Activated CD4-positive, alpha-beta memory T cell treated with anti-CD3 and anti-CD28 coated beads, Interleukin-2, amount 10 ng/mL, durations not matched to agents 7 days and 5 days (primary cell): Measurements from ENCODE around the gene CTSL. TPM values are rescaled to one million over a fixed set of nuclear protein-coding genes. Genes with fewer than 3 reads are reported as not detected.

Experiments used
- CTCF ChIA-PET: fragments of 350-600 bp; sonication (Branson Sonifier 250); formaldehyde crosslinking; loops from one replicate; lab custom pipeline; 2021; ENCODE audit warnings: antibody characterized with exemption, inconsistent platforms; lab: Charles Lee
- POLR2A ChIA-PET: fragments of 350-600 bp; sonication (Branson Sonifier 250); formaldehyde crosslinking; loops from one replicate; lab custom pipeline; 2021; ENCODE audit warnings: antibody characterized with exemption; lab: Charles Lee
- DNase-seq: peaks from one replicate; pipeline ENCODE4 v3.0.0-alpha.2; 2020
- H3K27ac Mint-ChIP-seq: one replicate; pipeline ENCODE4 v1.8.0; 2021; ENCODE audit warnings: mild to moderate bottlenecking, mixed read lengths
- H3K27me3 Mint-ChIP-seq: one replicate; pipeline ENCODE4 v1.8.0; 2021; ENCODE audit warnings: mixed read lengths
- H3K36me3 Mint-ChIP-seq: one replicate; pipeline ENCODE4 v1.8.0; 2021; ENCODE audit warnings: low read depth, mixed read lengths
- H3K4me1 Mint-ChIP-seq: one replicate; pipeline ENCODE4 v1.8.0; 2021; ENCODE audit warnings: mixed read lengths
- H3K4me3 Mint-ChIP-seq: one replicate; pipeline ENCODE4 v1.8.0; 2021; ENCODE audit warnings: mild to moderate bottlenecking, mixed read lengths
- H3K9me3 Mint-ChIP-seq: one replicate; pipeline ENCODE4 v1.8.0; 2021; ENCODE audit warnings: mixed read lengths
- total RNA-seq, 2 experiments: library from RNA; stranded (reverse); gene quantifications; one replicate each; pipeline ENCODE4 v1.2.3, GENCODE V29; 2021

CTSL gene
- total RNA-seq, 2 experiments from 2014 or later: 12.1 to 12.9 TPM

DNA sequence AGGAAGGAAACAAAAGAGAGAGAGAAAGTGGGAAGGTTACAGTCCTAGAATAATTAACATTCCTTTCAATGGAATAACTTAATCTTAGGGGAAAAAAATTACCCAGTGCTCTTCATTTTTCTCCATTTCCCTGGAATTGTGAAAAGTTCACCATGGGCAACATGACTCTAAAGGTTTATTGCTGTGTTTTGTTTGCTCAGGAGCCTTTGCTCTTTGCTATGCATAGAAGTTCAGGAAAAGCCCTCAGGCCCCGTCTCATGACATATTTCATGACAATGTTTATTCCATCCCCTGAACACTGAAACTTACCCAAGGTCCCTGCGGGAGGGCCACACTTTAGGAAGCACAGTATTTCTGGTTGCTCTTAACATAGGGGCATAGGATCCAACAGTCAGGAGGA lies 9.8 kb upstream of the CTSL start:
- POLR2A ChIA-PET: no interaction called here
- no peak for DNase-seq
- Mint-ChIP-seq H3K27ac (no peak overlapping the region), H3K9me3 (peaks cover 4% of the 10 kb centered on the region), H3K4me3 (no peak overlapping the region), H3K4me1 (peaks cover 33% of the 10 kb centered on the region), H3K27me3 (peaks cover 27% of the 10 kb centered on the region), H3K36me3 (peaks cover 6% of the 10 kb centered on the region)
- CTCF ChIA-PET: no interaction called here

DNA sequence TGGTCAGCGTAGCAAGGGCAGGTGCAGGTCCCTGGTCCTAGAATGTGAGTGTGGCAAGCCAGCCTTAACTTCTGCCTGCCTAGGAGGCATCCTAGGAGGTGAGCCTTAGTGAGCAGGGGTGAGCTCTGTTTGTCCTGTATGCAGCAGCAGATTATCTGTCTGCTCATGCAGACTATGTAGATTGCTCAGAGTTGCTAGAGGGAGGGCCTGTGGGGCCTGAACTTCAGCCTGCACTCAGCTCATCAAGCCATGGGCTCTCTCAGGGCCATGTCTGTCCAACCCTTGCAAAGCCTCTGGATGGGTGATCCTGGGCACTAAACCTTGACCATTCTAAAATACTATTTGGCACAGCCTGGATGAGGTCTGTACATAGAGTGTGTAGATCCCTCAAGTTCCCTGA lies 8.5 kb upstream of the CTSL start:
- no peak overlapping the region for H3K27ac Mint-ChIP-seq
- ChIA-PET CTCF (no interaction called here), POLR2A (no interaction called here)
- H3K36me3 Mint-ChIP-seq: peaks cover 6% of the 10 kb centered on the region
- DNase-seq: no peak
- peaks cover 34% of the 10 kb centered on the region for H3K27me3 Mint-ChIP-seq
- peaks cover 25% of the 10 kb centered on the region for H3K4me1 Mint-ChIP-seq
- no peak overlapping the region for H3K4me3 Mint-ChIP-seq
- peaks cover 4% of the 10 kb centered on the region for H3K9me3 Mint-ChIP-seq

DNA sequence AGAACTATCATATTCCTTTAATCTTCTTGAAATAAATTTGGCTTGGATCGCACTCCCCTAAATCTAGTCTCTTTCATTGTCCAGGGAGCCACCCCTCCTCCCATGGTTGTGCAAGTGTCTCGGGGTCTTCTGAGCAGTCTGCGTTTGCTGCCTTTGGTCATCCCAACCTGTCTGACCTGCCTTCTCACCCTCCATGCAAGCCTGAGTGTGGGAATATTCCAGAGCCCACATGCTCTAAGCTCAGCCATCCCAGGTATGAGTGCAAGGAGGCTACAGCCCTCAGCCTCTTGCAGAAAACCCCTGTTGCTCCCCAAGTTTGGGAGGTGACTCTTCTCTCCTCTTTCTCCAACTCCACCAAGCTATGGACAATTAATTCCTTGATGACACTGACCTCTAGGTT lies 7.7 kb upstream of the CTSL start:
- Mint-ChIP-seq H3K9me3 (no peaks in the 10 kb centered on the region), H3K27me3 (peaks cover 27% of the 10 kb centered on the region), H3K27ac (no peak overlapping the region), H3K4me3 (no peak overlapping the region), H3K36me3 (no peaks in the 10 kb centered on the region), H3K4me1 (peaks cover 17% of the 10 kb centered on the region)
- ChIA-PET CTCF (no interaction called here), POLR2A (no interaction called here)
- no peak for DNase-seq

- H3K4me3 Mint-ChIP-seq: no peak overlapping the region
- POLR2A ChIA-PET: no interaction called here
- H3K27me3 Mint-ChIP-seq: peaks cover 27% of the 10 kb centered on the region
- no peaks in the 10 kb centered on the region for H3K36me3 Mint-ChIP-seq
- no peak overlapping the region for H3K27ac Mint-ChIP-seq
- CTCF ChIA-PET: no interaction called here
- no peaks in the 10 kb centered on the region for H3K9me3 Mint-ChIP-seq
- H3K4me1 Mint-ChIP-seq: peaks cover 9% of the 10 kb centered on the region
- no peak for DNase-seq
Measured at GRCh38 chr9:87718852-87719612, 6.9 kb upstream of the CTSL start.

DNA sequence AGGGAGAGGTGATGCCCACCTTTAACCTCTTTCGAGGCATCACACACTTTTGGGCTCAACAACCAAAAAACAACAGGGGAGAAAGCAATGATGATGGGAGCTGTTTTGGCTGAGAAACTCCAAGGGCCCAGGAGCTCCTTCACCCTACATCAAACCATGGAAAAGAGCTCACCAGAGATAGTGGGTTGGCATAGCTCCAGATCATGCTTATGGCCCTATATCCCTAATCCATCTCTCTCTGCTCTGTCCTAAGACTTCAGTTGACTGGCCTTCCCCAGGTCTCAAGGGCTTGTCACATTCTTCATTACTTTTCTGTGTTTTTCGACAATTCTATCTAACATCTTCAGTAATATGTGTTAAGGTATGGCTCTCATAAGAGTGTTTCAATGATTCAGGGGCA lies 5.7 kb upstream of the CTSL start:
- ChIA-PET POLR2A (no interaction called here), CTCF (no interaction called here)
- Mint-ChIP-seq H3K27me3 (peaks cover 27% of the 10 kb centered on the region), H3K4me3 (no peak overlapping the region), H3K4me1 (peaks cover 3% of the 10 kb centered on the region), H3K9me3 (no peaks in the 10 kb centered on the region), H3K36me3 (no peaks in the 10 kb centered on the region), H3K27ac (no peak overlapping the region)
- DNase-seq: no peak

DNA sequence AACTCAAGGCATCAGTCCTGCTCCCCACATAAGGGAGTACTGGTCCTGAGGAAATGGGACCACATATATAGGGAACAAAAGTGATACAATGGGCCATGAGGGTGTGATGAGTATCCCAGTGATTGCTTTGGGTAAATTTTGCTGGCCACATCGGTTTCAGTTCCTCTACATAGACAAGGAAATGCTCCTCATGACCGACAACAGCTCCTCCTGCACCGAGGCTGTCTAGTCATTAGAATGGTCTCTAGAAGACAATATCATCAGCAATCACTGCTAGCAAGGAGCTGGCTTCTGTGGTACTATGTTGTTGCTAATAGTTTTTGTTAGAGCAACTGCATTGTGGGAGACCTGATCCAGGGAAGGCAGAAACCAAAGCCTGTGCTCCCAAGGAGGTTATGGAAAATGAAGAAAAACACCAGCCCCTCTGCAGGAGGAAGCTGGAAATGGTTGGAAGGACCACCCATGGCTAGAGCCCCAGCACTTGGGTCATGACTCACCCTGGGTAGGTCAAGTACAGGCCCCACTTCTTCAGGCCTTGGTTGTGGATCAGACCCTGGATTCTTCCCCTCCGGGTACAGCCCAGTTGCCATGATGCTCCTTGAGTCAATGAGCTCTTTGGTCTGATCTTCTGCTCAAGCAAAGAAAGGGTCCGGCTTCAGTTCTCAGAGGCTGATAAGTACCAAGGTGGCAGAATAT lies 3.4 kb upstream of the CTSL start:
- peaks cover 28% of the 10 kb centered on the region for H3K27me3 Mint-ChIP-seq
- H3K9me3 Mint-ChIP-seq: no peaks in the 10 kb centered on the region
- POLR2A ChIA-PET: no interaction called here
- DNase-seq: no peak
- peaks cover 3% of the 10 kb centered on the region for H3K36me3 Mint-ChIP-seq
- no peak overlapping the region for H3K27ac Mint-ChIP-seq
- no peak overlapping the region for H3K4me3 Mint-ChIP-seq
- H3K4me1 Mint-ChIP-seq: peaks cover 11% of the 10 kb centered on the region
- CTCF ChIA-PET: no interaction called here

- Mint-ChIP-seq H3K4me1 (peaks cover 20% of the 10 kb centered on the region), H3K4me3 (peak overlapping the region; percentile 81), H3K9me3 (no peaks in the 10 kb centered on the region), H3K27ac (no peak overlapping the region), H3K36me3 (peaks cover 3% of the 10 kb centered on the region), H3K27me3 (peaks cover 24% of the 10 kb centered on the region)
- ChIA-PET CTCF (interaction anchor here (0.7 kb wide), 1 partner anchor 16 kb away, joined by 4 read pairs; no protein-coding TSS in a partner anchor), POLR2A (interaction anchor here (0.9 kb wide), 1 partner anchor 16 kb away, joined by 3 read pairs; no protein-coding TSS in a partner anchor)
- no peak for DNase-seq
Measured at GRCh38 chr9:87725356-87725899, 491 bp upstream of the CTSL start.

GRCh38 chr9:87729246-87729645 lies 3.3 kb downstream of the CTSL start:
- DNase-seq: no peak
- POLR2A ChIA-PET: no interaction called here
- no peak overlapping the region for H3K4me3 Mint-ChIP-seq
- H3K27me3 Mint-ChIP-seq: peaks cover 18% of the 10 kb centered on the region
- peaks cover 6% of the 10 kb centered on the region for H3K36me3 Mint-ChIP-seq
- no peaks in the 10 kb centered on the region for H3K9me3 Mint-ChIP-seq
- H3K4me1 Mint-ChIP-seq: peaks cover 20% of the 10 kb centered on the region
- CTCF ChIA-PET: no interaction called here
- H3K27ac Mint-ChIP-seq: no peak overlapping the region

DNA sequence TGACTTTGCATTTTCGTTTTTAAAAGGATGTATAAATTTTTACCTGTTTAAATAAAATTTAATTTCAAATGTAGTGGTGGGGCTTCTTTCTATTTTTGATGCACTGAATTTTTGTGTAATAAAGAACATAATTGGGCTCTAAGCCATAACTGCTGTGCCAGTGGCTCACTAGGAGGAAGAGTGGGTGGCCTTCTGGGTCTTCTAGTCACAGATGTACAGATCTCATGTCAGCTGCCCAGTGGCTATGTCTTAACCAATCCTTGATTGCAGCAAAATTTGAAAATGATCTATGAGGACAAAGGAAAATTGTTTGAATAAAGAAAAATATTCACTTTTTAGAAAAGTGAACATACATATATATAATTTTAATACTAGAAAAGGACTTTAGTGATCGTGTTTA lies 5.4 kb downstream of the CTSL start:
- H3K27ac Mint-ChIP-seq: no peak overlapping the region
- DNase-seq: no peak

GRCh38 chr9:87732344-87732743 lies 6.4 kb downstream of the CTSL start:
- Mint-ChIP-seq H3K9me3 (no peaks in the 10 kb centered on the region), H3K4me1 (peaks cover 8% of the 10 kb centered on the region), H3K36me3 (peaks cover 2% of the 10 kb centered on the region), H3K27me3 (peaks cover 18% of the 10 kb centered on the region), H3K4me3 (no peak overlapping the region), H3K27ac (no peak overlapping the region)
- no peak for DNase-seq
- ChIA-PET CTCF (no interaction called here), POLR2A (no interaction called here)

More for the DNA sequence above, 5.4 kb downstream of the CTSL start:
- H3K4me3 Mint-ChIP-seq: no peak overlapping the region
- peaks cover 13% of the 10 kb centered on the region for H3K27me3 Mint-ChIP-seq
- peaks cover 11% of the 10 kb centered on the region for H3K4me1 Mint-ChIP-seq
- H3K36me3 Mint-ChIP-seq: peaks cover 2% of the 10 kb centered on the region
- ChIA-PET CTCF (no interaction called here), POLR2A (no interaction called here)
- no peaks in the 10 kb centered on the region for H3K9me3 Mint-ChIP-seq

- CTCF ChIA-PET: no interaction called here
- Mint-ChIP-seq H3K9me3 (no peaks in the 10 kb centered on the region), H3K4me1 (peaks cover 7% of the 10 kb centered on the region), H3K27me3 (peaks cover 19% of the 10 kb centered on the region), H3K4me3 (no peak overlapping the region), H3K36me3 (peaks cover 2% of the 10 kb centered on the region), H3K27ac (no peak overlapping the region)
- DNase-seq: no peak
- POLR2A ChIA-PET: no interaction called here
Measured at GRCh38 chr9:87732756-87733155, 6.8 kb downstream of the CTSL start.

- Mint-ChIP-seq H3K4me1 (peaks cover 4% of the 10 kb centered on the region), H3K36me3 (peaks cover 2% of the 10 kb centered on the region), H3K27ac (no peak overlapping the region), H3K4me3 (no peak overlapping the region), H3K27me3 (peaks cover 21% of the 10 kb centered on the region), H3K9me3 (no peaks in the 10 kb centered on the region)
- ChIA-PET POLR2A (interaction anchor here (1.2 kb wide), 1 partner anchor 20 kb away, joined by 3 read pairs; no protein-coding TSS in a partner anchor), CTCF (no interaction called here)
- DNase-seq: no peak
Measured at GRCh38 chr9:87733273-87734052, 7.5 kb downstream of the CTSL start.

DNA sequence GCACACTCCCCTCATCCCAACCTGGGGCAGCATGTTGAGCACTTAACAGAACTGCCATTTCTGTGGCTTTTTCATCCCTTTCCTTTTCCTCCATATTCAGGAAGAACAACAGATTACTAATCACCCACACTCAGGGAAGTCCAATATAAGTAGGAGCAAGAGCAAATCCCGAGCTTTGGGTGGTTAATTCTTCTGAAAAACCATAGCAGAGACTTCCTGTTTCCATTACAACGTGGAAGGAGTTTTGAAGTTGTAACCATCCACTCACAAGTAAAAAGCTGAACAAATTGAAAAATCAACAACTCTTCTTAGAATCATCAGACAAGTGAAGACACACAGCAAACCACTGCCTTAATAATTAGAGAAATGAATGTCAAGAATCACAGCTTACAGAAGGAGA lies 8.2 kb downstream of the CTSL start:
- Mint-ChIP-seq H3K27ac (no peak overlapping the region), H3K27me3 (peaks cover 22% of the 10 kb centered on the region), H3K9me3 (no peaks in the 10 kb centered on the region), H3K4me3 (no peak overlapping the region), H3K36me3 (peaks cover 2% of the 10 kb centered on the region), H3K4me1 (peaks cover under 1% of the 10 kb centered on the region)
- ChIA-PET POLR2A (interaction anchor here (1.2 kb wide), 1 partner anchor 20 kb away, joined by 3 read pairs; no protein-coding TSS in a partner anchor), CTCF (no interaction called here)
- no peak for DNase-seq
